CD14-positive monocyte (primary cell): ENCODE data around the gene RAB3C. TPM values are rescaled to one million over a fixed set of nuclear protein-coding genes. Genes with fewer than 3 reads are reported as not detected.

Experiments used
- DNase-seq, 3 donors: peaks; one replicate each; pipeline ENCODE4 v3.0.0-alpha.2; 2011 to 2022
- H2AFZ ChIP-seq: 2 replicates; pipeline ENCODE4 v1.6.0; 2012; ENCODE audit warnings: mild to moderate bottlenecking, low read depth, low read length, inconsistent platforms; ENCODE audit not compliant: insufficient read depth, poor library complexity, severe bottlenecking
- H3K27ac ChIP-seq, 2 donors: 1 replicate in 1 of 2; 2 replicates in 1 of 2; pipeline ENCODE4 v1.5.1; 2012 to 2013; ENCODE audit warnings: low read length in 2 of 2, control low read depth in 1 of 2, inconsistent platforms in 1 of 2, low read depth in 1 of 2, mild to moderate bottlenecking in 1 of 2
- H3K27me3 ChIP-seq, 2 donors: one replicate each; pipeline versions ENCODE4 v1.6.0 to v1.6.1; 2011 to 2013; ENCODE audit warnings: low read length in 2 of 2; ENCODE audit not compliant: control insufficient read depth in 2 of 2, insufficient read depth in 2 of 2
- H3K36me3 ChIP-seq, 2 donors: replicated peaks in 1 of 2; 1 replicate in 1 of 2; 2 replicates in 1 of 2; pipeline versions ENCODE4 v1.5.1 to v1.6.1; 2012 to 2013; ENCODE audit warnings: low read length in 2 of 2, control low read depth in 1 of 2, inconsistent platforms in 1 of 2, mild to moderate bottlenecking in 1 of 2; ENCODE audit not compliant: insufficient read depth in 2 of 2, control insufficient read depth in 1 of 2
- H3K4me1 ChIP-seq, 2 donors: 1 replicate in 1 of 2; 2 replicates in 1 of 2; pipeline versions ENCODE4 v1.5.1 to v1.6.1; 2012 to 2013; ENCODE audit warnings: low read length in 2 of 2, control low read depth in 1 of 2, inconsistent platforms in 1 of 2, mild to moderate bottlenecking in 1 of 2, moderate library complexity in 1 of 2; ENCODE audit not compliant: insufficient read depth in 2 of 2, control insufficient read depth in 1 of 2
- H3K4me2 ChIP-seq: replicated peaks from 2 replicates; pipeline ENCODE3; 2012; ENCODE audit warnings: low read length, moderate library complexity, mild to moderate bottlenecking; ENCODE audit not compliant: poor library complexity, severe bottlenecking; ENCODE audit errors: extremely low read depth
- H3K4me3 ChIP-seq, 3 experiments: fragments of 200-600 bp in 1 of 3; sonication (generic) in 1 of 3; replicated peaks in 1 of 3; 1 replicate in 2 of 3; 2 replicates in 1 of 3; pipeline ENCODE4 v1.5.1; 2011 to 2013; ENCODE audit warnings: low read length in 3 of 3, mild to moderate bottlenecking in 3 of 3, control low read depth in 2 of 3, low read depth in 2 of 3, inconsistent platforms in 1 of 3, moderate library complexity in 1 of 3
- H3K79me2 ChIP-seq: 2 replicates; pipeline ENCODE4 v1.6.0; 2012; ENCODE audit warnings: mild to moderate bottlenecking, control low read depth, inconsistent platforms, low read length, moderate library complexity; ENCODE audit not compliant: insufficient read depth
- H3K9ac ChIP-seq: 2 replicates; pipeline ENCODE4 v1.6.0; 2017; ENCODE audit warnings: low read length, mild to moderate bottlenecking; ENCODE audit not compliant: insufficient read depth, poor library complexity, severe bottlenecking
- H3K9me3 ChIP-seq, 2 donors: replicated peaks in 1 of 2; 1 replicate in 1 of 2; 2 replicates in 1 of 2; pipeline versions ENCODE4 v1.5.1 to v1.6.1; 2012 to 2013; ENCODE audit warnings: low read length in 2 of 2, control low read depth in 1 of 2; ENCODE audit not compliant: control insufficient read depth in 1 of 2, insufficient read depth in 1 of 2
- H4K20me1 ChIP-seq: 2 replicates; pipeline ENCODE4 v1.6.0; 2012; ENCODE audit warnings: mild to moderate bottlenecking, low read length, control low read depth, moderate library complexity; ENCODE audit not compliant: insufficient read depth
- H3K27ac Mint-ChIP-seq, 7 donors: one replicate each; pipeline ENCODE4 v1.8.0; 2020; ENCODE audit warnings: mild to moderate bottlenecking in 7 of 7, mixed read lengths in 7 of 7, moderate library complexity in 6 of 7, inconsistent platforms in 2 of 7
- H3K27me3 Mint-ChIP-seq, 3 donors: one replicate each; pipeline ENCODE4 v1.8.0; 2021 to 2022; ENCODE audit warnings: low read depth in 3 of 3, mild to moderate bottlenecking in 3 of 3, mixed read lengths in 3 of 3, moderate library complexity in 3 of 3, inconsistent platforms in 1 of 3
- H3K36me3 Mint-ChIP-seq, 2 donors: one replicate each; pipeline ENCODE4 v1.8.0; 2020; ENCODE audit warnings: mixed read lengths in 2 of 2, inconsistent platforms in 1 of 2, mild to moderate bottlenecking in 1 of 2
- H3K4me1 Mint-ChIP-seq: one replicate; pipeline ENCODE4 v1.8.0; 2020; ENCODE audit warnings: mild to moderate bottlenecking, mixed read lengths
- H3K4me3 Mint-ChIP-seq, 2 donors: one replicate each; pipeline ENCODE4 v1.8.0; 2020; ENCODE audit warnings: mild to moderate bottlenecking in 2 of 2, mixed read lengths in 2 of 2, moderate library complexity in 1 of 2
- H3K9me3 Mint-ChIP-seq, 7 donors: one replicate each; pipeline ENCODE4 v1.8.0; 2020 to 2022; ENCODE audit warnings: mixed read lengths in 7 of 7, mild to moderate bottlenecking in 6 of 7, moderate library complexity in 6 of 7, inconsistent platforms in 2 of 7
- CTCF ChIP-seq: fragments of 200-600 bp; IDR thresholded peaks from one replicate; pipeline ENCODE4 v1.8.0; 2022; ENCODE audit warnings: antibody characterized with exemption, mild to moderate bottlenecking
- WGBS: methylation state at CpG from one replicate; pipeline ENCODE4 v1.1.5; 2013; ENCODE audit warnings: missing lambda C conversion rate; ENCODE audit not compliant: insufficient coverage; 5-methylcytosine and 5-hydroxymethylcytosine counted together
- intact Hi-C, 2 donors: fragments of 100-400 bp; cut with micrococcal nuclease; formaldehyde crosslinking; loops; one replicate each; pipeline versions ENCODE4 v1.15.0 to v1.15.1; 2023
- polyA plus RNA-seq, 3 donors: library from polyadenylated mRNA; depleted of rRNA in 1 of 3; unstranded in 2 of 3; stranded (reverse) in 1 of 3; fragments of 300-500 nt in 2 of 3; fragments of >200 nt in 1 of 3; fragmentation: Illumina TruSeq in 2 of 3; gene quantifications; 1 replicate in 2 of 3; 2 replicates in 1 of 3; pipeline ENCODE4 v1.2.3, GENCODE V29; 2012 to 2021

The RAB3C gene
- polyA plus RNA-seq, 3 donors, result under 0.01 to 0.81 TPM; not detected in 1

DNA sequence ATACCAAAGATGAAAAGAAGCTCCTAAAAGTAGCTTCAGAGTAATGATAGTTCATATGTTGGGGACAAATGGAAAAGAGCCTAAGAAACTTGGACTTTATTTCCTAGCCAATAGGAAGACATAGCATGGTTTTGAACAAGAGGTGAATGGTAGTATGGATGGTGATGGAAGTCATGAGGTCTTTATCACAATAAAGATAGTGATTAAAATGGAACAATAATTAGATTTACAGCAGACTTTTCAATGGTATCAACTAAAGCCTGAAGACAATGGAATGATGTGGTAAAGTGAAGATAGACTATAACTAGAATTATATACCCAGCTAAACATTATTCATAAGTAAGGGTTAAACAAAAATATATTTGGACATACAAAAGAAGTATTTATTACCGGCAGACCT, 131.2 kb downstream of the RAB3C start:
- no peak overlapping the region for H3K9ac ChIP-seq
- DNase-seq, result no peak
- no peak overlapping the region for H3K4me3 Mint-ChIP-seq

GRCh38 chr5:58715997-58716656, 133.3 kb downstream of the RAB3C start:
- Histone ChIP-seq H3K79me2 (no peaks in the 10 kb centered on the region), H3K36me3 (no peaks in the 10 kb centered on the region), H3K9ac (no peak overlapping the region), H3K4me1 (no peaks in the 10 kb centered on the region), H3K4me2 (no peak overlapping the region), H2AFZ (no peak overlapping the region), H3K4me3 (no peak overlapping the region), H4K20me1 (no peaks in the 10 kb centered on the region), H3K27ac (no peak overlapping the region), H3K9me3 (no peaks in the 10 kb centered on the region), H3K27me3 (no peaks in the 10 kb centered on the region)
- Mint-ChIP-seq H3K9me3 (peaks cover 0 to 9% (median 6%) of the 10 kb centered on the region in 7 donors), H3K27ac (no peak overlapping the region), H3K36me3 (no peaks in the 10 kb centered on the region), H3K4me1 (no peaks in the 10 kb centered on the region), H3K4me3 (no peak overlapping the region), H3K27me3 (no peaks in the 10 kb centered on the region)
- no CpG with 5 or more reads among the region's 2 CpGs for WGBS
- intact Hi-C loops, result no loop called here
- DNase-seq, result no peak
- TF ChIP-seq CTCF, result no peak

More for the DNA sequence above, 131.2 kb downstream of the RAB3C start:
- Mint-ChIP-seq H3K27me3 (peaks cover 0 to 2% (median 1%) of the 10 kb centered on the region in 3 donors), H3K27ac (no peak overlapping the region), H3K36me3 (no peaks in the 10 kb centered on the region), H3K4me1 (no peaks in the 10 kb centered on the region), H3K9me3 (peaks cover 0 to 7% (median 6%) of the 10 kb centered on the region in 7 donors)
- H3K27me3 ChIP-seq, result no peaks in the 10 kb centered on the region
- TF ChIP-seq CTCF, result no peak
- H3K36me3 ChIP-seq, result no peaks in the 10 kb centered on the region
- no peaks in the 10 kb centered on the region for H3K4me1 ChIP-seq
- H3K9me3 ChIP-seq, result no peaks in the 10 kb centered on the region
- WGBS, result no CpG with 5 or more reads among the region's 1 CpG
- intact Hi-C loops, result no loop called here
- H4K20me1 ChIP-seq, result no peaks in the 10 kb centered on the region
- H3K79me2 ChIP-seq, result no peaks in the 10 kb centered on the region
- H2AFZ ChIP-seq, result no peak overlapping the region
- no peak overlapping the region for H3K4me2 ChIP-seq
- no peak overlapping the region for H3K4me3 ChIP-seq
- no peak overlapping the region for H3K27ac ChIP-seq
